Measurements from ENCODE around the gene ERC1.
A peak's percentile ranks its signal among the peaks of the same experiment; 100 is the strongest.

Gene ERC1

DNA sequence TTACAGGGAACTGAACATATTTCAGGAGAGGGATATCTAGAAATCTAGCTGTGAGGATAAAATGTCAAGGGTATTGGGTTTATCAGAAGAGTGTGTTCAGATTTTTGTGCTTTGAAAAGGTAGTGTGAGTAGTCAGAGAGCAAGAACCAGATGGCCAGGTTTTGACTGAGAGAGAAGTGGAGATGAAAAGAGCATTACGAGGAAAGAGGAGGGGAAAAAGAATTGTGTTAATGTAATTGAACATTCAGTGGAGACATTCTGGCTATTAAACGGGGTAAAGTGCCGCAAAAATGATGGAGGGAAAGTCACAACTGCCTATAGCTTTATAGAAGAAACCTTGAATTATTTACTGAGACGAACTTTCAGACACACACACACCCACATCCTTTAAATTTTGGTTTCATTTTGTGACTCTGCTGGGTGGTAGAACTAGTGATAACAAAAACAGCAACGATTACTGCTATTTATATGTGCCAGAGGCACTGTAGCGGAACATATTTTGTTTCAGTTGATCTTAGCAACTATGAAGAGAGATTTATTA, 213.6 kb downstream of the ERC1 start (continued):
- TF ChIP-seq, protein P1, sequence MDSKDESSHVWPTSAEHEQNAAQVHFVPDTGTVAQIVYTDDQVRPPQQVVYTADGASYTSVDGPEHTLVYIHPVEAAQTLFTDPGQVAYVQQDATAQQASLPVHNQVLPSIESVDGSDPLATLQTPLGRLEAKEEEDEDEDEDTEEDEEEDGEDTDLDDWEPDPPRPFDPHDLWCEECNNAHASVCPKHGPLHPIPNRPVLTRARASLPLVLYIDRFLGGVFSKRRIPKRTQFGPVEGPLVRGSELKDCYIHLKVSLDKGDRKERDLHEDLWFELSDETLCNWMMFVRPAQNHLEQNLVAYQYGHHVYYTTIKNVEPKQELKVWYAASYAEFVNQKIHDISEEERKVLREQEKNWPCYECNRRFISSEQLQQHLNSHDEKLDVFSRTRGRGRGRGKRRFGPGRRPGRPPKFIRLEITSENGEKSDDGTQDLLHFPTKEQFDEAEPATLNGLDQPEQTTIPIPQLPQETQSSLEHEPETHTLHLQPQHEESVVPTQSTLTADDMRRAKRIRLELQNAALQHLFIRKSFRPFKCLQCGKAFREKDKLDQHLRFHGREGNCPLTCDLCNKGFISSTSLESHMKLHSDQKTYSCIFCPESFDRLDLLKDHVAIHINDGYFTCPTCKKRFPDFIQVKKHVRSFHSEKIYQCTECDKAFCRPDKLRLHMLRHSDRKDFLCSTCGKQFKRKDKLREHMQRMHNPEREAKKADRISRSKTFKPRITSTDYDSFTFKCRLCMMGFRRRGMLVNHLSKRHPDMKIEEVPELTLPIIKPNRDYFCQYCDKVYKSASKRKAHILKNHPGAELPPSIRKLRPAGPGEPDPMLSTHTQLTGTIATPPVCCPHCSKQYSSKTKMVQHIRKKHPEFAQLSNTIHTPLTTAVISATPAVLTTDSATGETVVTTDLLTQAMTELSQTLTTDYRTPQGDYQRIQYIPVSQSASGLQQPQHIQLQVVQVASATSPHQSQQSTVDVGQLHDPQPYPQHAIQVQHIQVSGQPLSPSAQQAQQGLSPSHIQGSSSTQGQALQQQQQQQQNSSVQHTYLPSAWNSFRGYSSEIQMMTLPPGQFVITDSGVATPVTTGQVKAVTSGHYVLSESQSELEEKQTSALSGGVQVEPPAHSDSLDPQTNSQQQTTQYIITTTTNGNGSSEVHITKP (tag by site-specific recombination; IDR thresholded peaks at IDR 0.05), result peak; percentile 95
- no peak for TF ChIP-seq ZNF248 (tag by site-specific recombination; IDR thresholded peaks at IDR 0.05)
- TF ChIP-seq, protein P2, sequence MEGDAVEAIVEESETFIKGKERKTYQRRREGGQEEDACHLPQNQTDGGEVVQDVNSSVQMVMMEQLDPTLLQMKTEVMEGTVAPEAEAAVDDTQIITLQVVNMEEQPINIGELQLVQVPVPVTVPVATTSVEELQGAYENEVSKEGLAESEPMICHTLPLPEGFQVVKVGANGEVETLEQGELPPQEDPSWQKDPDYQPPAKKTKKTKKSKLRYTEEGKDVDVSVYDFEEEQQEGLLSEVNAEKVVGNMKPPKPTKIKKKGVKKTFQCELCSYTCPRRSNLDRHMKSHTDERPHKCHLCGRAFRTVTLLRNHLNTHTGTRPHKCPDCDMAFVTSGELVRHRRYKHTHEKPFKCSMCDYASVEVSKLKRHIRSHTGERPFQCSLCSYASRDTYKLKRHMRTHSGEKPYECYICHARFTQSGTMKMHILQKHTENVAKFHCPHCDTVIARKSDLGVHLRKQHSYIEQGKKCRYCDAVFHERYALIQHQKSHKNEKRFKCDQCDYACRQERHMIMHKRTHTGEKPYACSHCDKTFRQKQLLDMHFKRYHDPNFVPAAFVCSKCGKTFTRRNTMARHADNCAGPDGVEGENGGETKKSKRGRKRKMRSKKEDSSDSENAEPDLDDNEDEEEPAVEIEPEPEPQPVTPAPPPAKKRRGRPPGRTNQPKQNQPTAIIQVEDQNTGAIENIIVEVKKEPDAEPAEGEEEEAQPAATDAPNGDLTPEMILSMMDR (tag by site-specific recombination; IDR thresholded peaks at IDR 0.05), result no peak
- no peak for TF ChIP-seq ZNF529 (tag by site-specific recombination; IDR thresholded peaks at IDR 0.05; ENCODE audit: insufficient replicate concordance)
- TF ChIP-seq ZNF10 (tag by site-specific recombination; IDR thresholded peaks at IDR 0.05), result peak; percentile 14; the same call in 1 of the 2 replicates
- no peak for TF ChIP-seq ZNF169 (tag by site-specific recombination; IDR thresholded peaks at IDR 0.05)
- TF ChIP-seq, protein P3, sequence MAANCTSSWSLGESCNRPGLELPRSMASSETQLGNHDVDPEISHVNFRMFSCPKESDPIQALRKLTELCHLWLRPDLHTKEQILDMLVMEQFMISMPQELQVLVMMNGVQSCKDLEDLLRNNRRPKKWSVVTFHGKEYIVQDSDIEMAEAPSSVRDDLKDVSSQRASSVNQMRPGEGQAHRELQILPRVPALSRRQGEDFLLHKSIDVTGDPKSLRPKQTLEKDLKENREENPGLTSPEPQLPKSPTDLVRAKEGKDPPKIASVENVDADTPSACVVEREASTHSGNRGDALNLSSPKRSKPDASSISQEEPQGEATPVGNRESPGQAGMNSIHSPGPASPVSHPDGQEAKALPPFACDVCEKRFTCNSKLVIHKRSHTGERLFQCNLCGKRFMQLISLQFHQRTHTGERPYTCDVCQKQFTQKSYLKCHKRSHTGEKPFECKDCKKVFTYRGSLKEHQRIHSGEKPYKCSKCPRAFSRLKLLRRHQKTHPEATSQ (tag by site-specific recombination; IDR thresholded peaks at IDR 0.05), result no peak; the same call in 1 of the 2 replicates
- TF ChIP-seq, protein P4, sequence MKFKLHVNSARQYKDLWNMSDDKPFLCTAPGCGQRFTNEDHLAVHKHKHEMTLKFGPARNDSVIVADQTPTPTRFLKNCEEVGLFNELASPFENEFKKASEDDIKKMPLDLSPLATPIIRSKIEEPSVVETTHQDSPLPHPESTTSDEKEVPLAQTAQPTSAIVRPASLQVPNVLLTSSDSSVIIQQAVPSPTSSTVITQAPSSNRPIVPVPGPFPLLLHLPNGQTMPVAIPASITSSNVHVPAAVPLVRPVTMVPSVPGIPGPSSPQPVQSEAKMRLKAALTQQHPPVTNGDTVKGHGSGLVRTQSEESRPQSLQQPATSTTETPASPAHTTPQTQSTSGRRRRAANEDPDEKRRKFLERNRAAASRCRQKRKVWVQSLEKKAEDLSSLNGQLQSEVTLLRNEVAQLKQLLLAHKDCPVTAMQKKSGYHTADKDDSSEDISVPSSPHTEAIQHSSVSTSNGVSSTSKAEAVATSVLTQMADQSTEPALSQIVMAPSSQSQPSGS (tag by site-specific recombination; IDR thresholded peaks at IDR 0.05; ENCODE audit: low read depth), result no peak
- TF ChIP-seq ZNF112 (tag by site-specific recombination; IDR thresholded peaks at IDR 0.05), result no peak
- TF ChIP-seq, protein P5, sequence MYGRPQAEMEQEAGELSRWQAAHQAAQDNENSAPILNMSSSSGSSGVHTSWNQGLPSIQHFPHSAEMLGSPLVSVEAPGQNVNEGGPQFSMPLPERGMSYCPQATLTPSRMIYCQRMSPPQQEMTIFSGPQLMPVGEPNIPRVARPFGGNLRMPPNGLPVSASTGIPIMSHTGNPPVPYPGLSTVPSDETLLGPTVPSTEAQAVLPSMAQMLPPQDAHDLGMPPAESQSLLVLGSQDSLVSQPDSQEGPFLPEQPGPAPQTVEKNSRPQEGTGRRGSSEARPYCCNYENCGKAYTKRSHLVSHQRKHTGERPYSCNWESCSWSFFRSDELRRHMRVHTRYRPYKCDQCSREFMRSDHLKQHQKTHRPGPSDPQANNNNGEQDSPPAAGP (tag by site-specific recombination; IDR thresholded peaks at IDR 0.05), result no peak
- no peak for TF ChIP-seq ZNF48 (tag by site-specific recombination; IDR thresholded peaks at IDR 0.05)
- TF ChIP-seq ZNF600 (tag by site-specific recombination; IDR thresholded peaks at IDR 0.05), result 0 out of 2 replicates have a peak, but pooled peaks have one; percentile 58
- no peak for TF ChIP-seq ZNF146 (tag by site-specific recombination; IDR thresholded peaks at IDR 0.05)
- no peak for TF ChIP-seq ZNF404 (tag by site-specific recombination; IDR thresholded peaks at IDR 0.05)
- TF ChIP-seq SETDB1 (IDR thresholded peaks at IDR 0.05; ENCODE audit: insufficient read length, low read length), result no peak
- TF ChIP-seq ZNF777 (tag by site-specific recombination; IDR thresholded peaks at IDR 0.05; ENCODE audit: borderline replicate concordance), result no peak
- TF ChIP-seq, protein P6, sequence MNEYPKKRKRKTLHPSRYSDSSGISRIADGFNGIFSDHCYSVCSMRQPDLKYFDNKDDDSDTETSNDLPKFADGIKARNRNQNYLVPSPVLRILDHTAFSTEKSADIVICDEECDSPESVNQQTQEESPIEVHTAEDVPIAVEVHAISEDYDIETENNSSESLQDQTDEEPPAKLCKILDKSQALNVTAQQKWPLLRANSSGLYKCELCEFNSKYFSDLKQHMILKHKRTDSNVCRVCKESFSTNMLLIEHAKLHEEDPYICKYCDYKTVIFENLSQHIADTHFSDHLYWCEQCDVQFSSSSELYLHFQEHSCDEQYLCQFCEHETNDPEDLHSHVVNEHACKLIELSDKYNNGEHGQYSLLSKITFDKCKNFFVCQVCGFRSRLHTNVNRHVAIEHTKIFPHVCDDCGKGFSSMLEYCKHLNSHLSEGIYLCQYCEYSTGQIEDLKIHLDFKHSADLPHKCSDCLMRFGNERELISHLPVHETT (tag by site-specific recombination; IDR thresholded peaks at IDR 0.05), result no peak
- TF ChIP-seq ZNF610 (tag by site-specific recombination; IDR thresholded peaks at IDR 0.05; ENCODE audit: borderline replicate concordance), result no peak
- TF ChIP-seq YY2 (tag by site-specific recombination; IDR thresholded peaks at IDR 0.05), result no peak
- no peak for TF ChIP-seq ZNF76 (tag by site-specific recombination; IDR thresholded peaks at IDR 0.05; ENCODE audit: borderline replicate concordance, low read depth)
- 0 out of 2 replicates have a peak, but pooled peaks have one; percentile 31 for TF ChIP-seq ZNF324 (tag by site-specific recombination; IDR thresholded peaks at IDR 0.05)
- TF ChIP-seq ZNF561 (tag by site-specific recombination; IDR thresholded peaks at IDR 0.05; ENCODE audit: borderline replicate concordance), result 0 out of 2 replicates have a peak, but pooled peaks have one; percentile 58
- no peak for TF ChIP-seq SALL2 (tag by site-specific recombination; IDR thresholded peaks at IDR 0.05; ENCODE audit: borderline replicate concordance)
- no peak for TF ChIP-seq ZNF530 (tag by site-specific recombination; IDR thresholded peaks at IDR 0.05; ENCODE audit: low read depth)
- TF ChIP-seq WT1 (tag by site-specific recombination; IDR thresholded peaks at IDR 0.05), result peak; percentile 40; the same call in 1 of the 2 replicates
- peak; percentile 18 for TF ChIP-seq ZEB2 (tag by site-specific recombination; IDR thresholded peaks at IDR 0.05)
- no peak for TF ChIP-seq ZNF558 (tag by site-specific recombination; IDR thresholded peaks at IDR 0.05)
- 0 out of 2 replicates have a peak, but pooled peaks have one; percentile 51 for TF ChIP-seq KLF9 (tag by site-specific recombination; IDR thresholded peaks at IDR 0.05; ENCODE audit: low read depth)
- no peak for TF ChIP-seq ZNF239 (tag by site-specific recombination; IDR thresholded peaks at IDR 0.05)
- TF ChIP-seq SCRT1 (tag by site-specific recombination; IDR thresholded peaks at IDR 0.05; ENCODE audit: borderline replicate concordance), result no peak
